Gastrocnemius medialis (tissue), 4 donors: ENCODE measurements around the gene TMEM129.
"Not testable (repeated sequence)": the region's sequence is repeated elsewhere in the genome, so short reads cannot be mapped to it uniquely, and the experiment has no call there.

Source experiments
- POLR2A ChIP-seq, 2 donors: fragments of 450-650 bp; IDR thresholded peaks; one replicate each; pipeline ENCODE4 v1.6.1; 2017; ENCODE audit warnings: antibody characterized with exemption in 2 of 2, mild to moderate bottlenecking in 2 of 2, moderate library complexity in 2 of 2
- TF ChIP-seq, protein P1 (sequence below), 5 experiments: fragments of 450-650 bp in 3 of 5; fragments of 200-600 bp in 2 of 5; sonication (generic) in 2 of 5; IDR thresholded peaks in 4 of 5; conservative IDR thresholded peaks in 1 of 5; 1 replicate in 4 of 5; 2 replicates in 1 of 5; pipeline ENCODE4 v1.5.1; 2016 to 2019; ENCODE audit warnings: antibody characterized with exemption in 5 of 5, mild to moderate bottlenecking in 3 of 5, moderate library complexity in 3 of 5

DNA sequence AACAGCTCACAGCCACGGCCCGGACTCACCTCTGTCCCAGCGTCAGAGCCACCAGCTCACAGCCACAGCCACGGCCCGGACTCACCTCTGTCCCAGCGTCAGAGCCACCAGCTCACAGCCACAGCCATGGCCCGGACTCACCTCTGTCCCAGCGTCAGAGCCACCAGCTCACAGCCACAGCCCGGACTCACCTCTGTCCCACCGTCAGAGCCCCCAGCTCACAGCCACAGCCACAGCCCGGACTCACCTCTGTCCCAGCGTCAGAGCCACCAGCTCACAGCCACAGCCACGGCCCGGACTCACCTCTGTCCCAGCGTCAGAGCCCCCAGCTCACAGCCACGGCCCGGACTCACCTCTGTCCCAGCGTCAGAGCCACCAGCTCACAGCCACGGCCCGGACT is 50.1 kb downstream of the TMEM129 start:
- TF ChIP-seq, protein P1, sequence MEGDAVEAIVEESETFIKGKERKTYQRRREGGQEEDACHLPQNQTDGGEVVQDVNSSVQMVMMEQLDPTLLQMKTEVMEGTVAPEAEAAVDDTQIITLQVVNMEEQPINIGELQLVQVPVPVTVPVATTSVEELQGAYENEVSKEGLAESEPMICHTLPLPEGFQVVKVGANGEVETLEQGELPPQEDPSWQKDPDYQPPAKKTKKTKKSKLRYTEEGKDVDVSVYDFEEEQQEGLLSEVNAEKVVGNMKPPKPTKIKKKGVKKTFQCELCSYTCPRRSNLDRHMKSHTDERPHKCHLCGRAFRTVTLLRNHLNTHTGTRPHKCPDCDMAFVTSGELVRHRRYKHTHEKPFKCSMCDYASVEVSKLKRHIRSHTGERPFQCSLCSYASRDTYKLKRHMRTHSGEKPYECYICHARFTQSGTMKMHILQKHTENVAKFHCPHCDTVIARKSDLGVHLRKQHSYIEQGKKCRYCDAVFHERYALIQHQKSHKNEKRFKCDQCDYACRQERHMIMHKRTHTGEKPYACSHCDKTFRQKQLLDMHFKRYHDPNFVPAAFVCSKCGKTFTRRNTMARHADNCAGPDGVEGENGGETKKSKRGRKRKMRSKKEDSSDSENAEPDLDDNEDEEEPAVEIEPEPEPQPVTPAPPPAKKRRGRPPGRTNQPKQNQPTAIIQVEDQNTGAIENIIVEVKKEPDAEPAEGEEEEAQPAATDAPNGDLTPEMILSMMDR (IDR thresholded peaks at IDR 0.05 in 4 of 5, conservative IDR thresholded peaks at IDR 0.05 in 1 of 5) = not testable (repeated sequence)
- TF ChIP-seq POLR2A (IDR thresholded peaks at IDR 0.05) = not testable (repeated sequence)
